ENCODE data around the gene AKR1B15. TPM values are rescaled to one million over a fixed set of nuclear protein-coding genes. Genes with fewer than 3 reads are reported as not detected.

AKR1B15 gene
- total RNA-seq, 1 donor from 2014 or later: not detected

- peaks cover 2% of the 10 kb centered on the region for H3K36me3 Mint-ChIP-seq
- H3K9ac ChIP-seq: no peak overlapping the region
- no peak for DNase-seq (ENCODE audit: low spot score)
Measured at GRCh38 chr7:134601459-134601858, 52.5 kb downstream of the AKR1B15 start.

GRCh38 chr7:134602881-134603451 lies 54.1 kb downstream of the AKR1B15 start:
- H3K4me3 Mint-ChIP-seq: no peak overlapping the region
- no peaks in the 10 kb centered on the region for H3K27me3 ChIP-seq
- H3K9ac ChIP-seq: no peak overlapping the region
- peaks cover 3% of the 10 kb centered on the region for H3K27me3 Mint-ChIP-seq (ENCODE audit: insufficient read depth, low read depth)
- peaks cover 10% of the 10 kb centered on the region for H3K4me1 ChIP-seq
- peaks cover 3% of the 10 kb centered on the region for H3K4me1 Mint-ChIP-seq
- H3K36me3 Mint-ChIP-seq: peaks cover 2% of the 10 kb centered on the region
- no peak overlapping the region for H3K27ac Mint-ChIP-seq
- no peak for DNase-seq (ENCODE audit: low spot score)
- H3K27ac ChIP-seq: no peak overlapping the region
- H4K20me1 ChIP-seq (ENCODE audit: low read depth): no peaks in the 10 kb centered on the region
- H3K4me3 ChIP-seq: no peak overlapping the region
- no peak overlapping the region for H3K4me2 ChIP-seq
- peaks cover 9% of the 10 kb centered on the region for H3K9me3 Mint-ChIP-seq
- no peaks in the 10 kb centered on the region for H3K79me2 ChIP-seq (ENCODE audit: low read depth)
- peak overlapping the region; percentile 88 for H2AFZ ChIP-seq (replicated peaks)
- H3K9me3 ChIP-seq (ENCODE audit: low read depth): no peaks in the 10 kb centered on the region
- TF ChIP-seq CTCF (IDR thresholded peaks at IDR 0.05): no peak
- no peak for TF ChIP-seq EZH2phosphoT487 (IDR thresholded peaks at IDR 0.05)
- no peak for TF ChIP-seq EZH2 (IDR thresholded peaks at IDR 0.05)
- H3F3A ChIP-seq (ENCODE audit: low read depth): no peaks in the 10 kb centered on the region
- H3K36me3 ChIP-seq: no peaks in the 10 kb centered on the region

More at GRCh38 chr7:134601459-134601858, 52.5 kb downstream of the AKR1B15 start:
- TF ChIP-seq CTCF (IDR thresholded peaks at IDR 0.05) (no peak), EZH2phosphoT487 (IDR thresholded peaks at IDR 0.05) (no peak), EZH2 (IDR thresholded peaks at IDR 0.05) (no peak)
- Histone ChIP-seq H3K27me3 (no peaks in the 10 kb centered on the region), H3K4me1 (peaks cover 10% of the 10 kb centered on the region), H4K20me1 (ENCODE audit: low read depth) (no peaks in the 10 kb centered on the region), H3K27ac (no peak overlapping the region), H3K9me3 (ENCODE audit: low read depth) (no peaks in the 10 kb centered on the region), H3K4me3 (no peak overlapping the region), H2AFZ (replicated peaks) (peak overlapping the region; percentile 64), H3K79me2 (ENCODE audit: low read depth) (no peaks in the 10 kb centered on the region), H3K36me3 (no peaks in the 10 kb centered on the region), H3F3A (ENCODE audit: low read depth) (no peaks in the 10 kb centered on the region), H3K4me2 (no peak overlapping the region)
- no peak overlapping the region for H3K27ac Mint-ChIP-seq
- peaks cover 16% of the 10 kb centered on the region for H3K9me3 Mint-ChIP-seq
- no peaks in the 10 kb centered on the region for H3K27me3 Mint-ChIP-seq (ENCODE audit: insufficient read depth, low read depth)
- peaks cover 3% of the 10 kb centered on the region for H3K4me1 Mint-ChIP-seq
- H3K4me3 Mint-ChIP-seq: no peak overlapping the region

- Mint-ChIP-seq H3K4me3 (no peak overlapping the region), H3K4me1 (peaks cover 3% of the 10 kb centered on the region), H3K27ac (no peak overlapping the region), H3K27me3 (ENCODE audit: insufficient read depth, low read depth) (peaks cover 3% of the 10 kb centered on the region), H3K36me3 (no peaks in the 10 kb centered on the region), H3K9me3 (no peaks in the 10 kb centered on the region)
- TF ChIP-seq CTCF (IDR thresholded peaks at IDR 0.05) (peak; percentile 97), EZH2phosphoT487 (IDR thresholded peaks at IDR 0.05) (no peak)
- no peak overlapping the region for H3K9ac ChIP-seq
- H3K4me1 ChIP-seq: peaks cover 10% of the 10 kb centered on the region
- H3K27ac ChIP-seq: no peak overlapping the region
- DNase-seq (ENCODE audit: low spot score): peak; percentile 75
- H2AFZ ChIP-seq (replicated peaks): no peak overlapping the region
- H3K9me3 ChIP-seq (ENCODE audit: low read depth): no peaks in the 10 kb centered on the region
- no peaks in the 10 kb centered on the region for H3K36me3 ChIP-seq
- H3F3A ChIP-seq (ENCODE audit: low read depth): no peaks in the 10 kb centered on the region
- H4K20me1 ChIP-seq (ENCODE audit: low read depth): no peaks in the 10 kb centered on the region
- no peaks in the 10 kb centered on the region for H3K79me2 ChIP-seq (ENCODE audit: low read depth)
- H3K27me3 ChIP-seq: peaks cover 4% of the 10 kb centered on the region
- no peak overlapping the region for H3K4me2 ChIP-seq
- no peak overlapping the region for H3K4me3 ChIP-seq
Measured at GRCh38 chr7:134605978-134606923, 57.3 kb downstream of the AKR1B15 start.

All from neural progenitor cell (in vitro differentiated cells).